NCI-H446 (cell line): ENCODE data around the gene FBXW8.

ENCODE experiments used
- DNase-seq, 2 experiments: peaks; one replicate each; lab custom pipeline; 2025; lab: John Stamatoyannopoulos, UW

FBXW8 gene

GRCh38 chr12:116885491-116885890 is 25.3 kb upstream of the FBXW8 start:
- DNase-seq = no peak

- DNase-seq = no peak
Observed at GRCh38 chr12:116887244-116887643, 23.5 kb upstream of the FBXW8 start.

- DNase-seq = no peak
Observed at GRCh38 chr12:116887897-116888296, 22.9 kb upstream of the FBXW8 start.

GRCh38 chr12:116890330-116890729 is 20.4 kb upstream of the FBXW8 start:
- DNase-seq = no peak

GRCh38 chr12:116891019-116891418 is 19.7 kb upstream of the FBXW8 start:
- DNase-seq = no peak

- DNase-seq = peak in 1 of 2 experiments; percentile 50
Observed at GRCh38 chr12:116892349-116893140, 18.2 kb upstream of the FBXW8 start.

- no peak for DNase-seq
Observed at GRCh38 chr12:116894913-116895312, 15.8 kb upstream of the FBXW8 start.

GRCh38 chr12:116896411-116896924 is 14.3 kb upstream of the FBXW8 start:
- DNase-seq = no peak

- DNase-seq = no peak
Observed at GRCh38 chr12:116897476-116897875, 13.3 kb upstream of the FBXW8 start.

- no peak for DNase-seq
Observed at GRCh38 chr12:116898669-116899068, 12.1 kb upstream of the FBXW8 start.

GRCh38 chr12:116901612-116902011 is 9.1 kb upstream of the FBXW8 start:
- no peak for DNase-seq

- no peak for DNase-seq
Observed at GRCh38 chr12:116903818-116904217, 6.9 kb upstream of the FBXW8 start.

- no peak for DNase-seq
Observed at GRCh38 chr12:116906285-116906684, 4.5 kb upstream of the FBXW8 start.

- DNase-seq = no peak
Observed at GRCh38 chr12:116910280-116910644, 488 bp upstream of the FBXW8 start.

- no peak for DNase-seq
Observed at GRCh38 chr12:116915326-116915725, 4.6 kb downstream of the FBXW8 start.

GRCh38 chr12:116916122-116916521 is 5.4 kb downstream of the FBXW8 start:
- no peak for DNase-seq

- peak in 1 of 2 experiments; percentile 16 for DNase-seq
Observed at GRCh38 chr12:116916714-116917114, 6.0 kb downstream of the FBXW8 start.

- no peak for DNase-seq
Observed at GRCh38 chr12:116918464-116918863, 7.7 kb downstream of the FBXW8 start.

GRCh38 chr12:116919247-116919661 is 8.5 kb downstream of the FBXW8 start:
- no peak for DNase-seq

- DNase-seq = no peak
Observed at GRCh38 chr12:116919706-116920485, 9.1 kb downstream of the FBXW8 start.

- DNase-seq = no peak
Observed at GRCh38 chr12:116920939-116921338, 10.2 kb downstream of the FBXW8 start.

- DNase-seq = no peak
Observed at GRCh38 chr12:116922194-116922897, 11.6 kb downstream of the FBXW8 start.
